HG03064 (cell line): ENCODE measurements around the gene SNAPC2.
"Not testable (repeated sequence)": the region's sequence is repeated elsewhere in the genome, so short reads cannot be mapped to it uniquely, and the experiment has no call there.

Experiments used
- ATAC-seq: cut with Tn5 transposase; IDR thresholded peaks from one replicate; pipeline ENCODE4 v1.9.1; 2021; ENCODE audit warnings: low read depth; ENCODE audit not compliant: unreplicated experiment

Gene SNAPC2

DNA sequence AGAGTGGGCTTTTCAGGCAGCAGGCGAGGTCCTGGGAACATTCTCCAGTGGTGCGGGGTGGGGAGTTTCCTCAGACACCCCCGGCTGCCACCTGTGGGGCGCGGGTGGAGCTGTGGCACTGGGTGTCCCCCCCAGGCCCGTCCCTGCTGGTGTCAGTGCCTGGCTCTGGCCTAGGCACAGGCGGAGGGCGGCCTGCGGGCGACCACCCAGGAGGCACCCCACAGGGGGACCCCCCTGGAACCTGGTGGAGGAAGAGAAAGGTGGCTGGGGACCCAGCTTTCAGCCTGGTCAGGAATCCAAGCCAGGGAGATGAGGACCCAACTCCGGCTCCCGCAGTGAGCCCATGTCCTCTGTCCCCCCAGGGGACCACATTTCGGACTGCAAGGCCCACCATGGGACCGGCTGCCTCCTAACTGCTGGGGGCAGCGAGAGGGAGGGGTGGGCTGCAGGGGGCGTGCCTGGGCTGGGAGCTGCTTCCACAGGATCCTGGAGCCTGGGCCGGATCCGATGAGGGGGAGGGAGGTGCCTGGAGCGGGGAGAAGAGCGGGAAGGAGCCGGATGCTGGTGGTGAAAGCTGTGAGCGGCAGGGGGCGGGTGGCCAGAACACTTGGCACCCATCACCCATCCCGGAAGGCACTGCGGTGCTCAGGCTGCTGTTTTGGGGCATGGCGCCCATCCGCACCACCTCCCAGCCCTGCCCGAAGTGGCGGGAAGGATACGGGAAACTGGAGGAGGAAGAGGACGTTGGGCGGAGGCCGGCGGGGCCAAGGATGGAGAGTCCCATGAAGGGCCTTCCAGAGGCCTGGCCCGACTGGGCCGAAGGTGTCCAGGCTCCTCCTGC, 11.3 kb downstream of the SNAPC2 start:
- no peak for ATAC-seq

DNA sequence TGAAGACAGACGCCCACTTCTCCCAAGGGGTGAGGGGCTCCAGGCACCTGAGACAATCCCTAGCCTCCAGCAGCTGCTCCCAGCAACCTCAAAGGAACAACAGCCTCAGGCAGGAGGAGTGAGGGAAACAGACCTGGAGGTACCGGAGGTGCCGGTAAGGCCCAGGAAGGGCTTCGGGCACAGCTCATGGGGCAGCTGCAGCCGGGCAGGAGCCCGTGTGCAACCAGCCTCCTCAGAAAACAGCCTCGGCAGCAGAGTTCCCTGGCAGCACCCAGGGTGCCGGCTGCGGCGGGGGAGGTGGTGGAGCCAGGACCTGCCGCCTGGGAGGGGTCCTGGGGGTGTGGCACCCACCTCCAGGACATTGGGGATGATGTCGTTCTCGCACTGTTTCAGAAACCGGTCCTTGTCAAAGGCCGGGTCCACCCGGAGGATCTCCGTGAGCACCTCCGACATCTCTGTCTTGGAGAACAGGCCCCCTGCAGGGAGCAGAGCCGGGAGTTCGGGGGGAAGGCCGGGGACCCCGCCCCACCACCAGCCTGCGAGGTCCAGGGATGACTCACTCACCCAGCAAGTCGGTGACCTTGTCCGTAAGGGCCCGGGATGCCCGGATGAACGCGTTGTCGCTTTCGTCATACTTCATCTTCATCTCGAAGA, 12.3 kb downstream of the SNAPC2 start:
- no peak for ATAC-seq

DNA sequence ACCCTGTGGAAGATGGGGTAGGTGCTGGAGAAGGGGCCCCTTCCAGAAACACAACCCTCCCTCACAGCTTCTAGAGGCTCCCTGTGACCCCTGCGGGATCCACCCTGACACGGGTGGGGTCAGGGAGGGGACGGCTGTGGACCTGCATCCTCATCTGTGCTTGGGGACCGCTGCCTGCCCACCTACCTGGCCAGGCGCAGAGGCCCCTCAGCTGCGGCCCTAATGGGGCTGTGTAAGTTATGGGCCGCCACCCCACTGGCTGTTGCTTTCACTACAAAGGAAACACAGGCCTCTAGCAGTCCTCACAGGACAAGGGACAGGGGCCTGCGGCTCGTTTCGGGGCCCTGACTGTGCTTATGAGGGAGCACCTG, 12.8 kb downstream of the SNAPC2 start:
- no peak for ATAC-seq

DNA sequence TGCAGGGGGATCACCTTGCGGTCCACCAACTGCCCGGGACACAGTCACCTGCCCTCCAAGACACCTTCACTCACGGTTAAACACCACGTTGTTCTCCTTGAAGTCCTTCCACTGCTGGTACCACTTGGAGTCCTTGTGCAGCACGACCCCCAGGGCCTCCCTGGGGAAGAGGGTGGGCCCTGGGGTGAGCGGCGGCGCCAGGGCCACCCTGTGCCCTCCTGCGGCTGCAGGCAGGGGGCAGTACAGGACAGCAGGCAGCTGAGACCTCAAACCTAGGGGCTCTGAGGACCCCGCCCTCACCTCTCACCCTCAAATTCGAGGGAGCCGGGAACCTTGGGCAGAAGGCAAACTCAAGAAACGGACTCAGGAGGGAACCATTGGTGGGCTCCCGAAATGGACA, 13.3 kb downstream of the SNAPC2 start:
- no peak for ATAC-seq

DNA sequence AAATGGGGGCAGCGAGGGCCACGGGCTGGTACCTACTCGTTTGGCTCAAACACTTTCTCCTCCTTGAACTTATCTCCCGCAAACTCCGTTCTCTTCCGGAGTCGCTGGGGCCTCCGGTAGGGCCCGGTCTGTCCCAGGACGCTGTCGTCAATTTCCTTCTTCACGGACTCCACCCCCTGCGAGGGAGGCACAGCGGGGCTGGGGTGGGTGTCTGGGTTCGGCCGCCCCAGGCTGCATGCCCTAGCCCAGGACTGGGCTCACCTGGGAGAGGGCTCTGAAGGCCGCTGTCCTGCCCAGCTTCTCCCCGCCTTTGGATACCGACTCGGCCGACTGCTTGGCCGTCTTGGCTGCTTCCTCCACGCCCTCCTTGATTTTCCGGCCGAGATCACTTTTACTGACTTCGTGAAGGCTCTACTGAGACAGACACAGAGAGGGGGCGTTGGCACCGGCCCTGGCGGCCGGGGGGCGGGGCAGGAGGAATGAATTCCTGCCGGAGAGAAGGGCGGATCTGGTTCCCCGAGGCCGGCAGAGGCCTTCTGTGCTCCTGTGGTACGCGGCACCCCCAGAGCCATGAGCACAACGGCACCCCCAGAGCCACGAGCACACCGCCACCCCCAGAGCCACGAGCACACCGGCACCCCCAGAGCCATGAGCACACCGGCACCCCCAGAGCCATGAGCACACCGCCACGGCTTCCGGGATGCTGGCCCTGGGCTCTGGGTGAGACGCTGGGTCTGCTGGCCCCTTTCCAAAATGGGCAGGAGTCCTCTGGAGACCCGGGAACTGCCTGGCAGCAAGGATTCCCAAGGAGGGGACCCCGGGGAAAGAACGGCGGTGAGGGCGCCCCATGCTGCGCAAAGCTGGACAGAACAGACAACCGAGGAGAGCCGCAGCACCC, 13.9 kb downstream of the SNAPC2 start:
- no peak for ATAC-seq

DNA sequence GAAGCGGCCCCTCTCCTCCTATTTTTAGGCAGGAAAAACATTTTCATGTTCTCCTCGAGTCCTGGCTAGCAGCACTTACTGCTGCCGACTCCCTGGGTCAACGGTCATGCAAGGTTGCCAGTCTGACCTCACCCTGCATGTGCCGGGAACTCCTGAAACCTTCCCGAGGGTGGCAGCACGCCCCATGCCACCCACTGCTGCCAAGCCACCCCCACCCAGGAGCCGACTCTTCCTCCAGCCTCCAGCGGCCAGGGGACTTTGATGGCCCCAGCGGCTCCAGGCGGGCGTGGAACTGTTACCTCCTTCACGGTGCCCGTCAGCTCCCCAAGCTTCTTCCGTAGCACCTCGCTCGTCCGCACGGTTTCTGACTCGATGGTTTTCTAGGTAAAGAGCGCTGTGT, 14.6 kb downstream of the SNAPC2 start:
- ATAC-seq, result no peak

DNA sequence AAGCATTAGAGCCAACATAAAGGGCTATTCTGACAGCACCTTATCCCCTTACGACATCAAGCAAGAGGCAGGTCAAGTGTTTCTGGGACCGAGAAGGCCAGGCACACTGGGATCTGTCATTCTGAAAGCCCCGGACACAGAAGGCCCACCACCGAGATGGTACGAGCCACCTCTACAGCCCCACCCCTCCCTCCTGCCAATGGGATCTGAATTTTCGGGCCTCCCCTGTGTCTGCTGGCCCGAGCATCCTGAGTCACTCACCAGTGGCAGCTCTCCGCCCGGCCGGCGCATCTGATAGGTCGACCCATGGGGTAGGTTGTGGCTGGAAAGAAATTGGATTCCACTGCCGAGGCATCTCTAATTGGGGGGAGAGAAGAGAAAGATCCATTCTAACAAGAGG, 20.7 kb downstream of the SNAPC2 start:
- ATAC-seq, result no peak

DNA sequence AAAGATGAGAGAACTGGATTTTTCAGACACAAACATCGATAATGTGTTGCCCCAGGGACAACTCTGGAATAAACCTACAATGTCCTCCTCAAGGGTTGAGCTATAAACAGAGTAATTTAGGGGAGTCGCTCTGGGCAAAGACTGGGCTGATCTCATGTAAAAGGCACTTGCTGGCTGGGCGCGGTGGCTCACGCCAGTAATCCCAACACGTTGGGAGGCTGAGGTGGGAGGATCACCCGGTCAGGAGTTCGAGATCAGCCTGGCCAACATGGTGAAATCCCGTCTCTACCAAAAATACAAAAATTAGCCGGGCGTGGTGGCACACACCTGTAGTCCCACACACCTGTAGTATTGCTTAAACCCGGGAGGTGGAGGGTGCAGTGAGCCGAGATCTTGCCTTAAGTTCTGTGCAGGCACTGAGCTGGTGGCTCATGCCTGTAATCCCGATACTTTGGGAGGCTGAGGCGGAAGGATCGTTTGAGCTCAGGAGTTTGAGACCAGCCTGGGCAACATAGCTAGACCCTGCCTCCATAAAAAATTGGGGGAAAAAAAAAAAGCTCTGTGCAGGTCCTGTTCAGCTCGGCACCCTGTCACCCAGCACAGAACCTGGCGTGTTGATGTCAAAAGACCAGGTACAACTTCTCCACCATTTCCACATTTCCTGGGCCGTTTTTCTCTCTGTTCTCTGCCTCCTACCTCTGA, 21.9 kb downstream of the SNAPC2 start:
- no peak for ATAC-seq

DNA sequence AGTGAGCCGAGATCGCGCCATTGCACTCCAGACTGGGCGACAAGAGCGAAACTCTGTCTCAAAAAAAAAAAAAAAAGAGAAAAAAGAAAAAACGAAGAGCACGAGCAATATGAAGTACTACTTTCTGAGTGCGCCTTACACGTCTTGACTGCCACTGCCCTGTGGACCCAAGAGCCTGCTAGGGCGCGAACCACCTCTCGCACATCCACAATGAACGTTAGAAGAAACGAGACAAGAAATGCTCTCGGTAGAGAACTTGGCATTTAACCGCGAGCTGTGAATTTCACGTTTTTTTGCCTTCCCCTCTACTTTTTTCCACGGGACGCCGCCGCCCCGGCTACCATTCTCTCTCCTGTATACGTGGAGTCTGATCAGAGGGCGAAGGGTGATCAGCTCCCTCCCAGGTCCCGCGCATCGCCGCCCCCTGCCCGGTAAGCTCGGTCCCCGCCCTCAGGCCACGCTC, 22.9 kb downstream of the SNAPC2 start:
- ATAC-seq, result no peak

DNA sequence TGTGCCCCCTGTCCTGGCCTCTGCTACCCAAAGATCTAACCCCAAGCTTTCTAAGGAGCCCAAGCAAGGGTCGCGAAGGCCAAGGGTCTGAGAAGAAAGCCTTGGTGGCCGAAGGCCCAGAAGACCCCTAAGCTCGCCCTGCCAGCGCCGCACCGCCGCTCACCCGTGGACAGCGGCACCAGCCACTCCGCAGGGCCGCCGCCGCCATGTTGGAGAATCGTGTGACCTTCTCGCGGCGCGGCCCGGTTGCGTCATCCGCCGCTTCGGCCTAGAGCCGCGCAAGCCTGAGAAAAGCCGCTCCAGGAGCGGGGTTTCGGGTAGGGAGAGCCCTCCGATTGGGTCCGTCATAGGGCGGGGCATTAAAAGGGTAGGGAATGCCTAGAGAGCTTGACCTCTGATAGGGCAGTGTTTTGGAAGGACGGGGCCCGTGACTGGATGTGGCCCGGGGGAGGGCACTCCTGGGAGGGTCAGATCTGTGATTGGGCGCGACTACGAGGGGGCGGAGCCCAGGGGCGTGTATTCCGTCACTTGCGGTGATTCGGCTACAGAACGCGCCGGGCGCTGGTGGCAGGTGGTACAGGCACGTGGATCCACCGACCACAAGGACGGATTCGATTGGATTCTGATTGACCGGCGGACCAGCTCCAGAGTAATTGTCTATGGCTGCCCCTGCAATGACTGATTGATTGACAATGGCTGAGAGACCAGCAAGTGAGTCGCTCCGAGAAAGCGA, 23.5 kb downstream of the SNAPC2 start, which contains the start of gene TIMM44:
Gene TIMM44 (minus strand): TSS at position 223 of the 733 bp plus-strand sequence. CDS start 15 bp downstream, at position 208.
- peak; percentile 93 for ATAC-seq

DNA sequence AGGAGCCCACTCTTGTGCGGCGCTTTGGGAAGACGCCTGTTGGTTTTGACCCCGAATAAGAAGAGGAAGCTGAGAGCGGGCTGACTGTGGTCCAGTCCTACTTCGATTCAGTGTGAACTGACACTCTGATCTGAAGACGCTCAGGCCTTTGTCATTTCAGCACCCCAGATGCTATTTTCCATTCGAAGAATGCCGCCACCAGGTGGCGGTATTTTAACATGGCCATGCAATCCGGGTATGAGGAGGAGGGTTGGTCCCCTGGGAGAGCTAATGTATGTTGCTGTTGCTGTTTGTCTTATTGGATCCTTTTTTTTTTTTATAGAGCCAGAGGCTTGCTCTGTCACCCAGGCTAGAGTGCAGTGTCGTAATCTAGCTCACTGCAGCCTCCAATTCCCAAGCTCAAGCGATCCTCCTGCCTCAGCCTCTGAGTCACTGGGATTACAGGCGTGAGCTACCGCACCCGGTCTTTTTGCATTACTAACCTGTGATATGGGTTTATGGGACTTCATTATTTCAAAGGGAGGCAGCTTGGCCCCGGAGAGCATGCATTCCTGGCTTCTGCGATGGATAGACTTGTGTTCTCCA, 24.1 kb downstream of the SNAPC2 start:
- ATAC-seq, result peak; percentile 34

DNA sequence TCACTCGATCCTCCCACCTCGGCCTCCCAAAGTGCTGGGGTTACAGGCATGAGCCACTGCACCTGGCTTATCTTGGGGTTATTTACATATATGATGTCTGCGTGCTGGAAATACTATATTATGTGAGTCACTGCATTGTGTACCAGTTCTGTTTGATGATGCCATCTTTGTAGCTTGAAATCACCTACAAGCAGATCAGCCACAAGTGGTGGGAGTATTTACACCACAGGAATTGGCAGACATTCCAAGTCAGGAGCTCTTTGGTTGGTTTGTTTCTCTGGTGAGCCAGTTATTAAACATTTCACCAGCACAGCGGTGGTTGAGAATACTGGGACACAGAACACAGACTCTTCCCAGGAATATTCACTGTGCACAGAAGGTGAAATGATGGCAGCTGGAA, 27.8 kb downstream of the SNAPC2 start:
- ATAC-seq, result no peak

DNA sequence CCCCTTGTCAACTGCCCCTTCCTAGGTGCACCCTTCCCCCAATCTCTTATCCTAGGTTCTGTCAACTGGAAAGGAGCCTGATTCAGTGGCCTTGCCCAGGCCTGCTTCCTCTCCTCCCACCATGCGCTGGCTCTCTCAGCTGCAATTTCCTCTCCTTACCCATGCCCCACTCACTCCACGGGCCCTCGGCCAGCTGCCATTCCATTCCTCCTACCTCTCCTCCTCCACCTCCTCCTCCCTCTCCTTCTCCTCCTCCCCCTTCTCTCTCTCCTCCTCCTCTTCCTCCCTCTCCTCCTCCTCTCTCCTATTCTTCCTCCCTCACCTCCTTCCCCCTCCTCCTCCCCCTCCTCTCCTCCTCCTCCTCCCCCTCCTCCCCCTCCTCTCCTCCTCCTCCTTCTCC, 32.9 kb downstream of the SNAPC2 start:
- ATAC-seq, result no peak

DNA sequence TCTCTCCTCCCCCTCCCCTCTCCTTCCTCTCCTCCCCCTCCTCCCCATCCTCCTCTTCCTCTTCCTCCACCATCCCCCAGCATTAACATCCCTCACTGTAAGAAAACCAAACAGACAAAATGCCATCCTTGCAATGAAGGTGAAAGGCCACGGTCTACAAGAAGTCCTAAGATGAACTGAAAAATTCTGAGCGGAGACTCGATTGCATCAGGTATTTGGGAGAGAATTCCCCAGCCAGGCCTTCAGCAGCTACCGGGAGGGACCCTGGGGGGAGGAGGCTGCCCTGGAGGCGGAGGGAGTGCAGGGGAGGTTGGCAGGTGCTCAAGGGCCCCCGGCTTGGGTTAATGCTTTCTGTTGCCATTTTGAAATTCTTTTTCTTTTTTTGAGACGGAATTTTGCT, 33.4 kb downstream of the SNAPC2 start:
- ATAC-seq, result no peak

DNA sequence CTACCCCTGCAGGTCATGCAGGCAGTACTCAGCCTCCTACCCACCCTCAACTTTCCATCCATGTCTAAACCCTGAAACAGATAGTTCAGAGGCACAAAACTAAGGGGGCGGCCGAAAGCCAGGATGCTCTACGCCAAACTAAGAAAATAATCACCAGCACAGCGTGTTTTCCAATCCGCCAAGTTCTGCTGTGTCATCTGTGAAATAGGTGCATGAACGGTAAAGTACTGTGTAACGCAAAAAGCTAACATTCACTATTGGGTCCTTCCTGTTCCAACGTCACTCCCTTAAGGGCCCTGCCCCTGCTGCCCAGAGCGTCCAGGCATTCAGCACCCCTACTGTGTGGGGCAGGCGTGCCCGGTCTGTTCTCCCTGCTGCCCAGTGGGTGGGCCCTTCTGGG, 35.6 kb downstream of the SNAPC2 start:
- no peak for ATAC-seq

DNA sequence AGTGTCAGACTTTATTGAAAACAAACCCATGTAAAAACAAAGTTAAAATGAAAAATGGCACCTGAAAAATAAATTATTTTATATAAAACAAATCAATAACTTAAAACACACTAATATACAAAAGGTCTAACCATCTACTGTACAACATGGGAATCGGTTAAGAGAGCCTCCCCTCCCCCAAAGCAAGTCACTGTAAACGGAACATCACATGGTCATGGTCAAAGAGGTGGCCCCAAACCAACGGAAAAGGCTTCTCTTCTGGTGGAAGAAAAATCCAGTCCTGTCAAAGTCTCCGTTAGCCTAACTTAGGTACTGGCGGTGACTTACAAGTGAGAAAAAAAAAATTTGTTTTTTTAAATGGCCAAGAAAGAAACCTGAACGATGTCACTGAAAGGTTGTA, 39.1 kb downstream of the SNAPC2 start:
- ATAC-seq, result no peak

DNA sequence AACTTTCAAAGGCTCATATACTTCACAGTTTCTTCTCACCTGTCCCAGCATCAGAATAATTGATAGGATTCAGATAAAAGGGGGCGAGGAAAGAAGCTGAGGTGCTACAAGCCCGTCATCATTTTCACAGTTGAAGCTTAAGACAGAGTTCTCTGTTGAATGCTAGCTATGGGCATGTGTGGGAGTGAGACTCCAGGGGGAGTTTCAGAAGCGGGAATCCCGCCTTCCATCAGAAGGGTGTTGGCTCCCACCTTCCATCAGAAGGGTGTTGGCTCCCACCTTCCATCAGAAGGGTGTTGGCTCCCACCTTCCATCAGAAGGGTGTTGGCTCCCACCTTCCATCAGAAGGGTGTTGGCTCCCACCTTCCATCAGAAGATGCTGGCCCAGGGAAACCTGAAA, 40.9 kb downstream of the SNAPC2 start:
- ATAC-seq, result not testable (repeated sequence)

DNA sequence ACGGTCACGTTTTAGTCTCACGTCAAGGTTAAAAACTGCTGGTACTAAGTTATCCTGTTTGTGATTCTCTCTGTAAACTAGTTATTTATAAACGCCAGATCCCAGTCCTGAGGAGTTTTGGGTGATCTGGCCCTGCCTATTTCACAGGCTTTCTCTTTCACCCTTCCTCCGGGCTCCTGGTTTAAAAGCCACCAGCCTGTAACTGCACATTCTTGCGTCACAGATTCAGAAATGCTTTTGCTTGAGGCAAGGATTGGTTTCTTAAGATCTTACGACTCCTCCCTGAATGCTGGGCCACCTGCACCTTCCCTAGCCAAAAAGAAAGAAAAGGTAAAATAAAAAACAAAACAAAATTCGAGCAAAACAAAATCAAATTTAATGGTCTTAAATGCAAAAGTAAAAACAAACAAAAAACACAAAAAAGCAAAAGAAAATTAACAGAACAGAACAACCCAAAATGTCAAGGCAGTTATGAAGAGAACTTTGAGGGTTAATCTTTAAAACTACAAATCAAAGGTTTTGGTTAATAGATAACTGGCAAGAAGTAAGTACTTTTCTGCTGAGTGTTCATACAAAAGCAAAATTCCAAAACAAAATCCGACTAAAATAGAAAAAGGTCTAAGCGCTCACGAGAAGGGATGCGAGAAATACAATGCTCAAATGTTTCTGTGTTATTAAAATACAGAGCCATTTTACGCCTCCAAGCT, 41.9 kb downstream of the SNAPC2 start:
- no peak for ATAC-seq
